NCI-H2081 treated with DMSO at 0.1 percent for 48 hours (cell line): ENCODE measurements around the gene SMIM36.
"Not testable (repeated sequence)": the region's sequence is repeated elsewhere in the genome, so short reads cannot be mapped to it uniquely, and the experiment has no call there.

ENCODE experiments used
- DNase-seq: peaks from one replicate; lab custom pipeline; 2025; lab: John Stamatoyannopoulos, UW

The SMIM36 gene

GRCh38 chr17:55510986-55511721 is at the start of gene SMIM36:
Gene SMIM36 (minus strand): TSS chr17:55511452.
- no peak for DNase-seq

- DNase-seq: no peak
These were observed 44.5 kb upstream of the SMIM36 start for GRCh38 chr17:55555772-55556171.

GRCh38 chr17:55549140-55549539 is 37.9 kb upstream of the SMIM36 start:
- no peak for DNase-seq

GRCh38 chr17:55546991-55547664 is 35.9 kb upstream of the SMIM36 start:
- DNase-seq: no peak

- DNase-seq: no peak
These were observed 35.2 kb upstream of the SMIM36 start for GRCh38 chr17:55546481-55546880.

GRCh38 chr17:55545806-55546205 is 34.6 kb upstream of the SMIM36 start:
- DNase-seq: no peak

- DNase-seq: no peak
These were observed 32.5 kb upstream of the SMIM36 start for GRCh38 chr17:55543709-55544108.

- no peak for DNase-seq
These were observed 29.3 kb upstream of the SMIM36 start for GRCh38 chr17:55540414-55541091.

GRCh38 chr17:55536205-55536604 is 25.0 kb upstream of the SMIM36 start:
- DNase-seq: no peak

GRCh38 chr17:55533608-55534007 is 22.4 kb upstream of the SMIM36 start:
- no peak for DNase-seq

- DNase-seq: no peak
These were observed 21.4 kb upstream of the SMIM36 start for GRCh38 chr17:55532670-55533069.

- DNase-seq: no peak
These were observed 19.9 kb upstream of the SMIM36 start for GRCh38 chr17:55531053-55531728.

- DNase-seq: no peak
These were observed 18.8 kb upstream of the SMIM36 start for GRCh38 chr17:55530064-55530463.

GRCh38 chr17:55527540-55528118 is 16.4 kb upstream of the SMIM36 start:
- no peak for DNase-seq

- no peak for DNase-seq
These were observed 13.4 kb upstream of the SMIM36 start for GRCh38 chr17:55524440-55525220.

- DNase-seq: not testable (repeated sequence)
These were observed 11.8 kb upstream of the SMIM36 start for GRCh38 chr17:55523032-55523431.

- no peak for DNase-seq
These were observed 9.9 kb upstream of the SMIM36 start for GRCh38 chr17:55521186-55521585.

- DNase-seq: no peak
These were observed 9.2 kb upstream of the SMIM36 start for GRCh38 chr17:55520402-55520801.

GRCh38 chr17:55518510-55518909 is 7.3 kb upstream of the SMIM36 start:
- no peak for DNase-seq

GRCh38 chr17:55513885-55514590 is 2.8 kb upstream of the SMIM36 start:
- DNase-seq: no peak

- DNase-seq: not testable (repeated sequence)
These were observed 3.6 kb downstream of the SMIM36 start for GRCh38 chr17:55507669-55508068.
